ENCODE data around the gene RORC.

DNA sequence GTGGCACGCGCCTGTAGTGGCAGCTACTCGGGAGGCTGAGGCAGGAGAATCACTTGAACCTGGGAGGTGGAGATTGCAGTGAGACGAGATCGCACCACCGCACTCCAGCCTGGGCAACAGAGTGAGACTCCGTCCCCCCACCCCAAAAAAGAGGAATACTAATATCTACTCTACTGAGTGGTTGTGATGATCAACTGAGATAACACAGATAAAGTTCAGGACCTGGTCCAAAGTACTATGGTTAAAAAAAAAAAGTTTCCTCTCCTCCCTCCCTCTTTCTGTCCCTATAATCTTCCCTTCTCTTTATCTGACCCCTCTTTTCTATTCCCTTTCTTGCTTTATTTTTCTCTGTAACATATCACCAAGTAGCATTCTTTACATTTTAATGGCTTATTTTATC, 4.0 kb upstream of the RORC start:
- TF ChIP-seq, protein P1, sequence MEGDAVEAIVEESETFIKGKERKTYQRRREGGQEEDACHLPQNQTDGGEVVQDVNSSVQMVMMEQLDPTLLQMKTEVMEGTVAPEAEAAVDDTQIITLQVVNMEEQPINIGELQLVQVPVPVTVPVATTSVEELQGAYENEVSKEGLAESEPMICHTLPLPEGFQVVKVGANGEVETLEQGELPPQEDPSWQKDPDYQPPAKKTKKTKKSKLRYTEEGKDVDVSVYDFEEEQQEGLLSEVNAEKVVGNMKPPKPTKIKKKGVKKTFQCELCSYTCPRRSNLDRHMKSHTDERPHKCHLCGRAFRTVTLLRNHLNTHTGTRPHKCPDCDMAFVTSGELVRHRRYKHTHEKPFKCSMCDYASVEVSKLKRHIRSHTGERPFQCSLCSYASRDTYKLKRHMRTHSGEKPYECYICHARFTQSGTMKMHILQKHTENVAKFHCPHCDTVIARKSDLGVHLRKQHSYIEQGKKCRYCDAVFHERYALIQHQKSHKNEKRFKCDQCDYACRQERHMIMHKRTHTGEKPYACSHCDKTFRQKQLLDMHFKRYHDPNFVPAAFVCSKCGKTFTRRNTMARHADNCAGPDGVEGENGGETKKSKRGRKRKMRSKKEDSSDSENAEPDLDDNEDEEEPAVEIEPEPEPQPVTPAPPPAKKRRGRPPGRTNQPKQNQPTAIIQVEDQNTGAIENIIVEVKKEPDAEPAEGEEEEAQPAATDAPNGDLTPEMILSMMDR (IDR thresholded peaks at IDR 0.05; ENCODE audit: low read depth, low read length) = no peak
- TF ChIP-seq, protein P2, sequence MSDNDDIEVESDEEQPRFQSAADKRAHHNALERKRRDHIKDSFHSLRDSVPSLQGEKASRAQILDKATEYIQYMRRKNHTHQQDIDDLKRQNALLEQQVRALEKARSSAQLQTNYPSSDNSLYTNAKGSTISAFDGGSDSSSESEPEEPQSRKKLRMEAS (IDR thresholded peaks at IDR 0.05; ENCODE audit: low read depth, low read length) = no peak
